Mammary epithelial cell (primary cell): ENCODE results near the gene IL31.

Experiments
- EZH2 ChIP-seq: IDR thresholded peaks from 2 replicates; pipeline ENCODE4 v1.6.1; 2012; ENCODE audit warnings: low read length, inconsistent platforms, borderline replicate concordance
- TF ChIP-seq, protein P1 (sequence below), 2 donors: IDR thresholded peaks in 1 of 2; conservative IDR thresholded peaks in 1 of 2; 2 replicates each; pipeline ENCODE4 v1.5.1; 2011 to 2012; ENCODE audit warnings: inconsistent platforms in 2 of 2, low read length in 2 of 2, mild to moderate bottlenecking in 2 of 2, control low read depth in 1 of 2, low read depth in 1 of 2; ENCODE audit not compliant: insufficient read depth in 1 of 2; ENCODE audit errors: extremely low read depth in 1 of 2

DNA sequence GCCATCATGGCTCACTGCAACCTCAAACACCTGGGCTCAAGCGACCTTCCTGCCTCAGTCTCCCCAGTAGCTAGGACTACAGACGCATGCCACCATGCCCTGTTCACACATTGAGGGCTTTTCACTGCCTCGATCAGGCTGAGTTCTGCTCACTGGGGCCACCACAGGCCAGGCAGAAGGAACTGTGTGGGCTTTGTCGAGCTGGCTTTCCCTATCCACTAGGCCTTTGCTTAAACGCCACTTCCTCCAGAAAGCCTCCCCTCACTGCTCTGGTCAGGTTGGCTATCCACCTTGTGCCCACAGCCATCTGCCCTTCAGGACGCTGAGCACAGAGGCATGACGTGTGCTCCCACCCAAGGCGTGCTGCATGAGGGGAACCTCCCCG is 50.3 kb downstream of the IL31 start:
- TF ChIP-seq, protein P1, sequence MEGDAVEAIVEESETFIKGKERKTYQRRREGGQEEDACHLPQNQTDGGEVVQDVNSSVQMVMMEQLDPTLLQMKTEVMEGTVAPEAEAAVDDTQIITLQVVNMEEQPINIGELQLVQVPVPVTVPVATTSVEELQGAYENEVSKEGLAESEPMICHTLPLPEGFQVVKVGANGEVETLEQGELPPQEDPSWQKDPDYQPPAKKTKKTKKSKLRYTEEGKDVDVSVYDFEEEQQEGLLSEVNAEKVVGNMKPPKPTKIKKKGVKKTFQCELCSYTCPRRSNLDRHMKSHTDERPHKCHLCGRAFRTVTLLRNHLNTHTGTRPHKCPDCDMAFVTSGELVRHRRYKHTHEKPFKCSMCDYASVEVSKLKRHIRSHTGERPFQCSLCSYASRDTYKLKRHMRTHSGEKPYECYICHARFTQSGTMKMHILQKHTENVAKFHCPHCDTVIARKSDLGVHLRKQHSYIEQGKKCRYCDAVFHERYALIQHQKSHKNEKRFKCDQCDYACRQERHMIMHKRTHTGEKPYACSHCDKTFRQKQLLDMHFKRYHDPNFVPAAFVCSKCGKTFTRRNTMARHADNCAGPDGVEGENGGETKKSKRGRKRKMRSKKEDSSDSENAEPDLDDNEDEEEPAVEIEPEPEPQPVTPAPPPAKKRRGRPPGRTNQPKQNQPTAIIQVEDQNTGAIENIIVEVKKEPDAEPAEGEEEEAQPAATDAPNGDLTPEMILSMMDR (conservative IDR thresholded peaks at IDR 0.05 in 1 of 2, IDR thresholded peaks at IDR 0.05 in 1 of 2; ENCODE audit: extremely low read depth in 1 of 2, insufficient read depth in 1 of 2, low read depth in 1 of 2, low read length in 2 of 2), result no peak
- no peak for TF ChIP-seq EZH2
